Ishikawa (cell line): ENCODE measurements around the gene MAPK4.

Experiments used
- CEBPB ChIP-seq: IDR thresholded peaks from 2 replicates; pipeline ENCODE4 v1.6.1; 2012
- CREB1 ChIP-seq: IDR thresholded peaks from 2 replicates; pipeline ENCODE4 v1.6.1; 2012; ENCODE audit warnings: low read depth
- EP300 ChIP-seq: IDR thresholded peaks from 2 replicates; pipeline ENCODE4 v1.6.1; 2012; ENCODE audit warnings: borderline replicate concordance
- FOXM1 ChIP-seq: IDR thresholded peaks from 2 replicates; pipeline ENCODE4 v1.6.1; 2012; ENCODE audit warnings: low read depth, borderline replicate concordance
- TAF1 ChIP-seq: IDR thresholded peaks from 2 replicates; pipeline ENCODE4 v1.6.1; 2012; ENCODE audit warnings: low read depth, mild to moderate bottlenecking
- TEAD4 ChIP-seq: IDR thresholded peaks from 2 replicates; pipeline ENCODE4 v1.6.1; 2012
- YY1 ChIP-seq: IDR thresholded peaks from 2 replicates; pipeline ENCODE4 v1.6.1; 2012; ENCODE audit warnings: low read depth
- TF ChIP-seq, protein P1 (sequence below): IDR thresholded peaks from 2 replicates; pipeline ENCODE4 v1.6.1; 2012; ENCODE audit warnings: low read depth, mild to moderate bottlenecking
- TF ChIP-seq, protein P2 (sequence below): IDR thresholded peaks from 2 replicates; pipeline ENCODE4 v1.6.1; 2012

DNA sequence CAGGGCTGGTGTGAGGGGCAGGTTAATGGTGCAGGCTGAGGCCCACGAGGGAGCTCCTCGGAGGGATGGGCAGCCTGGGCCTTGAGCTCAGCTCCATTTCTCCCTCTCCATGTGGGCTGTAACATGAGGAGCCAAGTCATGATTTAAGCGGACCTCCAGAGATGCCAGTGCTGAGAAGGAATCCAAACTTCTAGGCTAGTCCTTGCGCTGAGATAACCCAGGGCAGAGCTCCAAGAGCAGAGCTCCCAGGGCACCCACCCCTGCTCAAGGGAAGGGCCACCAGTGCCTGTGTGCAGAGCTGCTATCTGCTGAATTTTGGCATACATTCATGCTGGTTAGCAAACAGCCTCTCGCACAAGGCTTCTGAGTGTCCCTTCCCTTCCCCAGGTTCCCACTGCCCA, 164.9 kb downstream of the MAPK4 start:
- no peak for TF ChIP-seq YY1
- TF ChIP-seq CEBPB: no peak
- TF ChIP-seq, protein P1, sequence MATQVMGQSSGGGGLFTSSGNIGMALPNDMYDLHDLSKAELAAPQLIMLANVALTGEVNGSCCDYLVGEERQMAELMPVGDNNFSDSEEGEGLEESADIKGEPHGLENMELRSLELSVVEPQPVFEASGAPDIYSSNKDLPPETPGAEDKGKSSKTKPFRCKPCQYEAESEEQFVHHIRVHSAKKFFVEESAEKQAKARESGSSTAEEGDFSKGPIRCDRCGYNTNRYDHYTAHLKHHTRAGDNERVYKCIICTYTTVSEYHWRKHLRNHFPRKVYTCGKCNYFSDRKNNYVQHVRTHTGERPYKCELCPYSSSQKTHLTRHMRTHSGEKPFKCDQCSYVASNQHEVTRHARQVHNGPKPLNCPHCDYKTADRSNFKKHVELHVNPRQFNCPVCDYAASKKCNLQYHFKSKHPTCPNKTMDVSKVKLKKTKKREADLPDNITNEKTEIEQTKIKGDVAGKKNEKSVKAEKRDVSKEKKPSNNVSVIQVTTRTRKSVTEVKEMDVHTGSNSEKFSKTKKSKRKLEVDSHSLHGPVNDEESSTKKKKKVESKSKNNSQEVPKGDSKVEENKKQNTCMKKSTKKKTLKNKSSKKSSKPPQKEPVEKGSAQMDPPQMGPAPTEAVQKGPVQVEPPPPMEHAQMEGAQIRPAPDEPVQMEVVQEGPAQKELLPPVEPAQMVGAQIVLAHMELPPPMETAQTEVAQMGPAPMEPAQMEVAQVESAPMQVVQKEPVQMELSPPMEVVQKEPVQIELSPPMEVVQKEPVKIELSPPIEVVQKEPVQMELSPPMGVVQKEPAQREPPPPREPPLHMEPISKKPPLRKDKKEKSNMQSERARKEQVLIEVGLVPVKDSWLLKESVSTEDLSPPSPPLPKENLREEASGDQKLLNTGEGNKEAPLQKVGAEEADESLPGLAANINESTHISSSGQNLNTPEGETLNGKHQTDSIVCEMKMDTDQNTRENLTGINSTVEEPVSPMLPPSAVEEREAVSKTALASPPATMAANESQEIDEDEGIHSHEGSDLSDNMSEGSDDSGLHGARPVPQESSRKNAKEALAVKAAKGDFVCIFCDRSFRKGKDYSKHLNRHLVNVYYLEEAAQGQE: no peak
- no peak for TF ChIP-seq TEAD4
- no peak for TF ChIP-seq FOXM1
- no peak for TF ChIP-seq CREB1
- TF ChIP-seq, protein P2, sequence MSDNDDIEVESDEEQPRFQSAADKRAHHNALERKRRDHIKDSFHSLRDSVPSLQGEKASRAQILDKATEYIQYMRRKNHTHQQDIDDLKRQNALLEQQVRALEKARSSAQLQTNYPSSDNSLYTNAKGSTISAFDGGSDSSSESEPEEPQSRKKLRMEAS: no peak
- no peak for TF ChIP-seq TAF1
- no peak for TF ChIP-seq EP300
